ENCODE results near the gene PLA2G2D. TPM values are rescaled to one million over a fixed set of nuclear protein-coding genes. Genes with fewer than 3 reads are reported as not detected.

Gene PLA2G2D
- total and polyA plus RNA-seq, 10 of the 15 experiments (the other 5 are each of a cell fraction or from before 2014, with no cell fraction given): 0.06 to 0.38 (median 0.16) TPM; not detected in 2

GRCh38 chr1:20074725-20075171 lies 44.6 kb downstream of the PLA2G2D start:
- SMC1A ChIA-PET (ENCODE audit: uncharacterized antibody, unreplicated experiment): interaction anchor here (0.8 to 1.9 kb wide), 2 partner anchors 9 to 52 kb away, joined by 4 to 8 read pairs; no protein-coding TSS in a partner anchor
- ATAC-seq (no peak), FAIRE-seq (no peak), DNase-seq (ENCODE audit: low read depth, low spot score) (no peak)
- H2AFZ ChIP-seq (ENCODE audit: control insufficient read depth, low read depth, low read length): no peak overlapping the region
- H3K4me2 ChIP-seq (ENCODE audit: control insufficient read depth, insufficient read depth): no peak overlapping the region
- CTCF ChIA-PET: interaction anchor here (1.3 to 2.3 kb wide), 3 partner anchors 18 to 139 kb away, joined by 3 to 5 read pairs (median 4); no protein-coding TSS in a partner anchor
- no peaks in the 10 kb centered on the region for H3K79me2 ChIP-seq (ENCODE audit: control insufficient read depth, insufficient read depth, low read length)
- POLR2A ChIA-PET: interaction anchor here (0.7 to 1.0 kb wide), 2 partner anchors 18 to 72 kb away, joined by 3 to 4 read pairs; no protein-coding TSS in a partner anchor
- no peak overlapping the region for H3K27ac ChIP-seq (ENCODE audit: control insufficient read depth, insufficient read depth)
- H3K4me3 ChIP-seq: no peak overlapping the region
- in situ Hi-C loops (cut with MboI) (no loop called here), intact Hi-C loops (cut with micrococcal nuclease; ENCODE audit: unreplicated experiment) (no loop called here)
- no peaks in the 10 kb centered on the region for H4K20me1 ChIP-seq (ENCODE audit: control insufficient read depth, insufficient read depth)
- H3K27me3 ChIP-seq (replicated peaks in 1 of 2; ENCODE audit: control insufficient read depth in 2 of 2, insufficient read depth in 2 of 2, low read length in 1 of 2): no peaks in the 10 kb centered on the region
- H3K36me3 ChIP-seq (ENCODE audit: control insufficient read depth in 2 of 2, insufficient read depth in 2 of 2, low read length in 1 of 2): no peaks in the 10 kb centered on the region
- H3K9ac ChIP-seq (ENCODE audit: control insufficient read depth, insufficient read depth, low read length): no peak overlapping the region
- RAD21 ChIA-PET (ENCODE audit: unreplicated experiment): no interaction called here
- BruUV-seq (replicated peaks): no TSS peak
- TF ChIP-seq TAF1 (IDR thresholded peaks at IDR 0.05; ENCODE audit: borderline replicate concordance, low read depth, low read length): no peak
- no peak for TF ChIP-seq ELK1 (IDR thresholded peaks at IDR 0.05; ENCODE audit: low read depth, low read length)
- no peak for TF ChIP-seq CHD2 (IDR thresholded peaks at IDR 0.05; ENCODE audit: borderline replicate concordance, low read depth, low read length)
- TF ChIP-seq TCF12 (IDR thresholded peaks at IDR 0.05; ENCODE audit: low read depth, low read length): no peak
- no peak for TF ChIP-seq GATAD2B (conservative IDR thresholded peaks at IDR 0.05; ENCODE audit: low read depth)
- no peak for TF ChIP-seq WRNIP1 (IDR thresholded peaks at IDR 0.05; ENCODE audit: borderline replicate concordance, low read depth, low read length)
- TF ChIP-seq PML (IDR thresholded peaks at IDR 0.05; ENCODE audit: low read length): no peak
- TF ChIP-seq JUNB (IDR thresholded peaks at IDR 0.05): no peak
- no peak for TF ChIP-seq NKRF (conservative IDR thresholded peaks at IDR 0.05)
- no peak for TF ChIP-seq IKZF1 (conservative IDR thresholded peaks at IDR 0.05)
- no peak for TF ChIP-seq SKIL (IDR thresholded peaks at IDR 0.05; ENCODE audit: low read depth, poor library complexity, severe bottlenecking)
- TF ChIP-seq YBX1 (IDR thresholded peaks at IDR 0.05): no peak
- TF ChIP-seq KAT2A (conservative IDR thresholded peaks at IDR 0.05; ENCODE audit: control insufficient read depth, low read depth, low read length): no peak
- TF ChIP-seq MTA3 (IDR thresholded peaks at IDR 0.05; ENCODE audit: borderline replicate concordance, low read length): no peak
- no peak for TF ChIP-seq CEBPZ (IDR thresholded peaks at IDR 0.05; ENCODE audit: low read depth, low read length)
- TF ChIP-seq ZNF207 (IDR thresholded peaks at IDR 0.05; ENCODE audit: borderline replicate concordance): no peak
- no peaks in the 10 kb centered on the region for H3K9me3 ChIP-seq (replicated peaks; ENCODE audit: control insufficient read depth, insufficient read depth, low read length)
- 70% methylated on average over 8 of the region's 8 CpGs for WGBS (ENCODE audit: insufficient coverage, insufficient replicate concordance, low lambda C conversion rate, missing lambda C conversion rate)
- peaks cover 27% of the 10 kb centered on the region for H3K4me1 ChIP-seq (ENCODE audit: control insufficient read depth, insufficient read depth, low read length)
